Kidney epithelial cell (primary cell): ENCODE data around the gene LINGO3. TPM values are rescaled to one million over a fixed set of nuclear protein-coding genes. Genes with fewer than 3 reads are reported as not detected.
"Not testable (repeated sequence)": the region's sequence is repeated elsewhere in the genome, so short reads cannot be mapped to it uniquely, and the experiment has no call there.

Experiments used
- DNase-seq: peaks from one replicate; pipeline ENCODE4 v3.0.0-alpha.2; 2010; ENCODE audit warnings: low read depth
- H3K27me3 ChIP-seq: 2 replicates; pipeline ENCODE4 v1.6.0; 2011; ENCODE audit warnings: low read length; ENCODE audit not compliant: control insufficient read depth, insufficient read depth
- H3K36me3 ChIP-seq: 2 replicates; pipeline ENCODE4 v1.5.1; 2011; ENCODE audit warnings: low read length; ENCODE audit not compliant: control insufficient read depth, insufficient read depth
- H3K4me3 ChIP-seq: 2 replicates; pipeline ENCODE4 v1.5.1; 2011; ENCODE audit warnings: low read depth, mild to moderate bottlenecking, control low read depth, low read length
- CTCF ChIP-seq: IDR thresholded peaks from 2 replicates; pipeline ENCODE4 v1.5.1; 2011; ENCODE audit warnings: mild to moderate bottlenecking, moderate library complexity, low read length, control low read depth, inconsistent platforms; ENCODE audit not compliant: insufficient read depth, poor library complexity, severe bottlenecking
- total RNA-seq: library from RNA; depleted of rRNA; stranded (reverse); fragments of >200 nt; gene quantifications from 2 replicates; pipeline ENCODE4 v1.2.3, GENCODE V29; 2015

LINGO3 gene
- total RNA-seq, 1 donor from 2014 or later, result not detected

DNA sequence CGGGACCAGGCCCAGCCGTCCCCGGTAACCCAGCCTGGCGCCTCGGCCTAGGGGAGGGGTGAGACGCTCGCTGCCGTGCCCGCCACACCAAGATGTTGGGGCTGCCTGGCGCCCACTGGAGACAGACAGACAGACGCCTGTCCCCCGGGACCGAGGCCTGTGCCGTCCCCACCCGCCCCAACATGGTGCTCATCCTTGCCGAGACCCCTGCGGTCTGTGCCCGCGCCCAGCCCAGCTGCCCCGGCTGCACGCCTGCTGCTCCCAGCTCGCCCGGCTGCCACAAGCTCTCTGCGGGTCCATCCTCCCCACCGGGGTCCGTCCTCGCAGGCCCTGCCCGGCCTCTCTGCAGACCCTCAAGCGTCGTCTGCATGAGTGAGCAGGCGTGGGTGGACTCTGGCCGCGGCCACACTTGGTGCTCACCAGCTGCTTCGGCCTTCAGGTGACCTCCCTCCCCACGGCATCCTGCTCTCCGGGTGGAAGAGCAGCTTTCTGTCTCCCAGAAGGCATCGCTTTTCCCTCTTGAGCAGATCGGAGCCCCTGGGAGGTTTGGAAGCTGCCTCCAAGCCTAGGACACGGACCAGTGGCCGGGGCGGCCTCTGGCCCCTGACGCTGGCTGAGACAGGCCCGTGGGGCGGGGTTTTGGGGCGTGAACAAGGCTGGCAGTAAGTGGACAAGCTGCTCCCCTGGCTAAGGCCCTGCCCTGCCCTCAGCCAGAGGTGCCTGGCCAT is 45.4 kb upstream of the LINGO3 start:
- Histone ChIP-seq H3K36me3 (no peaks in the 10 kb centered on the region), H3K4me3 (no peak overlapping the region), H3K27me3 (peaks cover 3% of the 10 kb centered on the region)
- no peak for DNase-seq
- TF ChIP-seq CTCF, result no peak

- Histone ChIP-seq H3K27me3 (no peaks in the 10 kb centered on the region), H3K4me3 (no peak overlapping the region), H3K36me3 (no peaks in the 10 kb centered on the region)
- no peak for DNase-seq
- TF ChIP-seq CTCF, result no peak
Observed at GRCh38 chr19:2352121-2352520, 44.2 kb upstream of the LINGO3 start.

DNA sequence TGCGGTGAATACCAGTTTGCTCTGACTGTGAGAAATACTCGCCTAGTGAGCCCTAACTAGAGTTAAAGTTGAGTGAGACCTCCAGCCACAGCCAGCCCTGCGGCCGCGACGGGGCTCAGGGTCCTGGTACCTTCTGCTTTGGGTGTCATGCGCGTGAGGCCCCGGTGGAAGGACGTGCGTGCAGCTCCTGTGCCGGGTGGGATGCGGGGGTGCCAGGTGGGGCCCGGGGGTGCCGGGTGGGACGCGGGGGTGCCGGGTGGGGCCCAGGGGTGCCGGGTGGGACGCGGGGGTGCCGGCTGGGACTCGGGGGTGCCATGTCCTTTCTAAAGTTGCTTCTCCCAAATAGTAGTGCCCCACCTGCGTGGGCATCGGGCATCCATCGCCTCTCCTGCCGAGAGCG is 43.6 kb upstream of the LINGO3 start:
- H3K36me3 ChIP-seq, result no peaks in the 10 kb centered on the region
- DNase-seq, result no peak
- H3K4me3 ChIP-seq, result no peak overlapping the region
- H3K27me3 ChIP-seq, result no peaks in the 10 kb centered on the region
- no peak for TF ChIP-seq CTCF

- no peak for TF ChIP-seq CTCF
- H3K4me3 ChIP-seq, result no peak overlapping the region
- H3K36me3 ChIP-seq, result no peaks in the 10 kb centered on the region
- no peak for DNase-seq
- H3K27me3 ChIP-seq, result no peaks in the 10 kb centered on the region
Observed at GRCh38 chr19:2350656-2351055, 42.7 kb upstream of the LINGO3 start.

DNA sequence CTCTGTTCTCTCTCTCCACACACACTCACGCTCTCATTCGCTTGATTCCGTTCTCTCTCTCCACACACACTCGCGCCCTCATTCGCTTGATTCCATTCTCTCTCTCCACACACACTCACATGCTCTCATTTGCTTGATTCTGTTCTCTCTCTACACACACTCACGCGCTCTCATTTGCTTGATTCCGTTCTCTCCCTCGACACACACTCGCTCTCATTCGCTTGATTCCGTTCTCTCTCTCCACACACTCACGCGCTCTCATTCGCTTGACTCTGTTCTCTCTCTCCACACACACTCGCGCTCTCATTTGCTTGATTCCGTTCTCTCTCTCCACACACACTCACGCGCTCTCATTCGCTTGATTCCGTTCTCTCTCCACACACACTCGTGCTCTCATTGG is 41.9 kb upstream of the LINGO3 start:
- not testable (repeated sequence) for DNase-seq, H3K4me3 ChIP-seq, H3K27me3 ChIP-seq, H3K36me3 ChIP-seq

DNA sequence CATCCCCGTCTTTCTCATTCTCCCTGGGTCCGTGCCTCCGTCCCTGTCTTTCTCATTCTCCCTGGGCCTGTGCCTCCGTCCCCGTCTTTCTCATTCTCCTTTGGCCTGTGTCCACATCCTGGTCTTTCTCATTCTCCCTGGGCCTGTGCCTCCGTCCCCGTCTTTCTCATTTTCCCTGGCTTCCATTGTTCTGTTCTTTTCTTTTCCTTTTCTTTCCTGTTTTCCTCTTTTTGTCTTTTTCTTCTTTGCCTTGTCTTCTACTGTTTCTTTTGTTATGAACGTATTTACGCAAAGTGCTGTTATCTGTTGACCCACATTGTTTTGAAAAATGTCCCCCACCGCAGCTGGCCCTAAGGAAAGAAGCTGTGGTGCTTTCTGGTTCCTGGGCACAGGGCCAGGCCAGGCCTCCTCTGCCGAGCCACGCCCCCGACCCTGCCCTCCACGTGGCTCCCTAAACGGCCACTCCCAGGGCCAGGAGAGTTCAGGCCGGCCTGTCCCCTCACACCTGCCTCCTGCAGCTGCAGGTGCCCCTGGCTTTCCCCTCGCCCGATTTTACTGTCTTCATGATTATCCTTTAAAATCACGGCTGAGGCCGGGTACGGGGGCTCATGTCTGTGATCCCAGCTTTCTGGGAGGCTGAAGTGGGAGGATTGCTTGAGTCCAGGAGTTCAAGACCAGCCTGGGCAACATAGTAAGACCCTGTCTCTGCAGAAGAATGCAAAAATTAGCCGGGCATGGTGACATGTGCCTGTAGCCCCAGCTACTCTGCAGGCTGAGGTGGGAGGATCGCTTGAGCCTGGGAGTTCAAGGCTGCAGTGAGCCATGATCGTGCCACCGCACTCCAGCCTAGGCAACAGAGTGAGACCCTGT is 38.1 kb upstream of the LINGO3 start:
- H3K36me3 ChIP-seq, result no peaks in the 10 kb centered on the region

More for the DNA sequence above, 38.1 kb upstream of the LINGO3 start:
- TF ChIP-seq CTCF, result no peak
- DNase-seq, result no peak
- Histone ChIP-seq H3K27me3 (no peaks in the 10 kb centered on the region), H3K4me3 (no peak overlapping the region)
